Smooth muscle cell (in vitro differentiated cells): Measurements from ENCODE around the gene MEIS2. TPM values are rescaled to one million over a fixed set of nuclear protein-coding genes. Genes with fewer than 3 reads are reported as not detected.

ENCODE experiments used
- DNase-seq: peaks from one replicate; lab custom pipeline; 2025; ENCODE audit not compliant: unreplicated experiment; lab: John Stamatoyannopoulos, UW
- H2AFZ ChIP-seq: fragments of 200-600 bp; sonication (generic); 2 replicates; pipeline ENCODE4 v1.6.0; 2016; ENCODE audit warnings: antibody characterized with exemption, low read depth, mild to moderate bottlenecking
- H3F3A ChIP-seq: fragments of 200-600 bp; sonication (generic); 2 replicates; pipeline ENCODE4 v1.6.0; 2017; ENCODE audit warnings: antibody characterized with exemption, low read depth
- H3K27ac ChIP-seq: fragments of 200-600 bp; sonication (generic); 2 replicates; pipeline ENCODE4 v1.5.1; 2016; ENCODE audit warnings: low read depth, mild to moderate bottlenecking
- H3K27me3 ChIP-seq: fragments of 200-600 bp; sonication (generic); 2 replicates; pipeline ENCODE4 v1.6.1; 2016; ENCODE audit warnings: low read depth, mild to moderate bottlenecking
- H3K36me3 ChIP-seq: fragments of 200-600 bp; sonication (generic); 2 replicates; pipeline ENCODE4 v1.5.1; 2016; ENCODE audit warnings: low read depth
- H3K4me1 ChIP-seq: fragments of 200-600 bp; sonication (generic); 2 replicates; pipeline ENCODE4 v1.5.1; 2016; ENCODE audit warnings: low read depth
- H3K4me2 ChIP-seq: fragments of 200-600 bp; sonication (generic); 2 replicates; pipeline ENCODE4 v1.6.0; 2016; ENCODE audit warnings: mild to moderate bottlenecking
- H3K4me3 ChIP-seq: fragments of 200-600 bp; sonication (generic); 2 replicates; pipeline ENCODE4 v1.5.1; 2016; ENCODE audit warnings: mild to moderate bottlenecking
- H3K79me2 ChIP-seq: fragments of 200-600 bp; sonication (generic); 2 replicates; pipeline ENCODE4 v1.6.0; 2016; ENCODE audit warnings: low read depth, mild to moderate bottlenecking
- H3K9ac ChIP-seq: fragments of 200-600 bp; sonication (generic); 2 replicates; pipeline ENCODE4 v1.6.0; 2016; ENCODE audit warnings: low read depth
- H3K9me3 ChIP-seq: fragments of 200-600 bp; sonication (generic); replicated peaks from 2 replicates; pipeline ENCODE4 v1.5.1; 2016; ENCODE audit warnings: low read depth
- H4K20me1 ChIP-seq: fragments of 200-600 bp; sonication (generic); 2 replicates; pipeline ENCODE4 v1.6.0; 2016; ENCODE audit warnings: low read depth
- CTCF ChIP-seq: fragments of 200-600 bp; sonication (generic); IDR thresholded peaks from 2 replicates; pipeline ENCODE4 v1.5.1; 2017; ENCODE audit warnings: borderline replicate concordance, mild to moderate bottlenecking, antibody characterized with exemption; ENCODE audit not compliant: insufficient read depth, poor library complexity, severe bottlenecking
- WGBS: methylation state at CpG from one replicate; pipeline ENCODE4 v1.1.7; 2016; ENCODE audit warnings: low lambda C conversion rate; 5-methylcytosine and 5-hydroxymethylcytosine counted together
- polyA plus RNA-seq: library from polyadenylated mRNA; unstranded; fragments of >200 nt; fragmentation: Nextera tagmentation; extraction: Ambion mirVana; gene quantifications from 2 replicates; pipeline ENCODE4 v1.2.1, GENCODE V29; 2016
- total RNA-seq: library from RNA; depleted of rRNA; stranded (reverse); fragments of >200 nt; gene quantifications from 2 replicates; pipeline ENCODE4 v1.2.3, GENCODE V29; 2014

Gene MEIS2
- total and polyA plus RNA-seq, 2 experiments from 2014 or later, result 13.0 to 33.4 TPM

DNA sequence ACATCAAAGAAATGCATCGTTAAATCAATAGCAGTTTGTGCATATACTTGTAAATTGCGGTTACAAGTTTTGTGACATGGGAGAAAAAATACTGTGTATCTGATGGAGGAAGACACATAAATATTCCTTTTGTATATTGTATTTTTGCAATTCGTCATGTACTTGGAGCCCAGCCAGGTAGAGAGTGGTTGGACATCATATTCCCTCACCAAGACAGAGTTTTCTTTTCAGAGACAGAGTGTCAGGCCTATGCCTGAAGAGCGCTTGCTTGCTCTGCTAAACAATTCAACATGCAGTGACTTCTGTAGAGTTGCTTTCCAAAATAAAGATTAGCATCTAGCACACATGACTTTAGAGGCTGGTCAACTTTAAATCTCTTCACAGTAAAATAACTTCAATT is 24.8 kb upstream of the MEIS2 start:
- Histone ChIP-seq H3K27ac (no peak overlapping the region), H3K9ac (no peak overlapping the region), H3K9me3 (no peaks in the 10 kb centered on the region), H3K36me3 (no peaks in the 10 kb centered on the region), H3K79me2 (no peaks in the 10 kb centered on the region), H2AFZ (no peak overlapping the region), H3K4me3 (no peak overlapping the region), H3F3A (no peaks in the 10 kb centered on the region), H4K20me1 (no peaks in the 10 kb centered on the region), H3K27me3 (no peaks in the 10 kb centered on the region), H3K4me1 (no peaks in the 10 kb centered on the region), H3K4me2 (no peak overlapping the region)
- DNase-seq, result no peak
- WGBS, result 76% methylated on average over 4 of the region's 4 CpGs
- TF ChIP-seq CTCF, result no peak

DNA sequence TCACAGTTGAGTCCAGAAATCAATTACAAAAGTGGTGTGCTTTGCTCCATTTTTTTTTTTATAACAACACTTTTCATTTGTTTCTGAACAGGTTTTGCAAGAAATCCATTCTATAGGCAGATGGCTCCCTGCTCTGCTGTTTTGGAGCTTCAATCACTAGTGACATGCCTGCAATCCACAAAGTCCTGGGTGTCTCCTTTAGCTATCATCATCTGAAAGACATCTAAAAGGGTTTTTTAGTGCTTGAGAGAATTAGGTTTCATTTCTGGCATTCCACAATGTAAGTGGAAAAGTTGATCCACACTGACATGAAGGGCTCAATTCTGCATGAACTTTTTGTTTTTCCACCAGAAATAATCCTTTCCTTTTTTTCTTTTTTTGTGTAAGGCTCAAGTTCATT is 24.0 kb upstream of the MEIS2 start:
- no peak overlapping the region for H3K4me3 ChIP-seq
- no peaks in the 10 kb centered on the region for H3K9me3 ChIP-seq
- no peaks in the 10 kb centered on the region for H3K27me3 ChIP-seq
- no peak overlapping the region for H3K9ac ChIP-seq
- H4K20me1 ChIP-seq, result no peaks in the 10 kb centered on the region
- DNase-seq, result no peak
- no peaks in the 10 kb centered on the region for H3F3A ChIP-seq
- no peaks in the 10 kb centered on the region for H3K79me2 ChIP-seq
- H3K27ac ChIP-seq, result no peak overlapping the region
- H2AFZ ChIP-seq, result no peak overlapping the region
- H3K4me1 ChIP-seq, result no peaks in the 10 kb centered on the region
- TF ChIP-seq CTCF, result no peak
- no peak overlapping the region for H3K4me2 ChIP-seq
- no peaks in the 10 kb centered on the region for H3K36me3 ChIP-seq

- no peaks in the 10 kb centered on the region for H3F3A ChIP-seq
- no peaks in the 10 kb centered on the region for H3K4me1 ChIP-seq
- H2AFZ ChIP-seq, result peak overlapping the region; percentile 21
- no peak for DNase-seq
- no peaks in the 10 kb centered on the region for H3K36me3 ChIP-seq
- no peaks in the 10 kb centered on the region for H3K9me3 ChIP-seq
- H3K4me2 ChIP-seq, result no peak overlapping the region
- H3K9ac ChIP-seq, result no peak overlapping the region
- H3K4me3 ChIP-seq, result no peak overlapping the region
- no peaks in the 10 kb centered on the region for H3K79me2 ChIP-seq
- H3K27me3 ChIP-seq, result no peaks in the 10 kb centered on the region
- WGBS, result 35% methylated on average over 1 of the region's 1 CpG
- H3K27ac ChIP-seq, result no peak overlapping the region
- H4K20me1 ChIP-seq, result no peaks in the 10 kb centered on the region
- TF ChIP-seq CTCF, result no peak
Measured at GRCh38 chr15:37122703-37123102, 22.4 kb upstream of the MEIS2 start.

- no peak overlapping the region for H3K9ac ChIP-seq
- no peaks in the 10 kb centered on the region for H3K4me1 ChIP-seq
- no peak for TF ChIP-seq CTCF
- no peaks in the 10 kb centered on the region for H4K20me1 ChIP-seq
- no peaks in the 10 kb centered on the region for H3F3A ChIP-seq
- H3K9me3 ChIP-seq, result no peaks in the 10 kb centered on the region
- H3K36me3 ChIP-seq, result no peaks in the 10 kb centered on the region
- WGBS, result 78% methylated on average over 1 of the region's 1 CpG
- H2AFZ ChIP-seq, result no peak overlapping the region
- no peaks in the 10 kb centered on the region for H3K27me3 ChIP-seq
- no peak for DNase-seq
- no peak overlapping the region for H3K4me2 ChIP-seq
- no peak overlapping the region for H3K27ac ChIP-seq
- H3K4me3 ChIP-seq, result no peak overlapping the region
- no peaks in the 10 kb centered on the region for H3K79me2 ChIP-seq
Measured at GRCh38 chr15:37121492-37121891, 21.1 kb upstream of the MEIS2 start.
